NCI-H510A (cell line): Measurements from ENCODE around the gene KLHDC8B.
A peak's percentile ranks its signal among the peaks of the same experiment; 100 is the strongest.

ENCODE experiments used
- DNase-seq: peaks from one replicate; lab custom pipeline; 2025; lab: John Stamatoyannopoulos, UW

KLHDC8B gene

GRCh38 chr3:49158792-49159191 is 12.6 kb upstream of the KLHDC8B start:
- no peak for DNase-seq

- no peak for DNase-seq
Observed at GRCh38 chr3:49161197-49161596, 10.2 kb upstream of the KLHDC8B start.

GRCh38 chr3:49161808-49162530 is 9.4 kb upstream of the KLHDC8B start:
- no peak for DNase-seq

- no peak for DNase-seq
Observed at GRCh38 chr3:49162751-49163419, 8.5 kb upstream of the KLHDC8B start.

- no peak for DNase-seq
Observed at GRCh38 chr3:49163609-49164008, 7.8 kb upstream of the KLHDC8B start.

- no peak for DNase-seq
Observed at GRCh38 chr3:49164983-49165720, 6.2 kb upstream of the KLHDC8B start.

- DNase-seq, result peak; percentile 34
Observed at GRCh38 chr3:49165771-49166751, 5.3 kb upstream of the KLHDC8B start, which contains the start of gene CCDC71. Gene CCDC71, minus strand, starts transcription at chr3:49166331. Its CDS starts 2,123 bp downstream, at chr3:49164208.

- DNase-seq, result no peak
Observed at GRCh38 chr3:49166752-49167556, 4.4 kb upstream of the KLHDC8B start.

- no peak for DNase-seq
Observed at GRCh38 chr3:49170744-49171118, 667 bp upstream of the KLHDC8B start.

- no peak for DNase-seq
Observed at GRCh38 chr3:49171775-49172500, 540 bp downstream of the KLHDC8B start.

- no peak for DNase-seq
Observed at GRCh38 chr3:49172551-49173041, 1.2 kb downstream of the KLHDC8B start.

GRCh38 chr3:49173116-49173791 is 1.9 kb downstream of the KLHDC8B start:
- DNase-seq, result no peak

- DNase-seq, result no peak
Observed at GRCh38 chr3:49173792-49174170, 2.4 kb downstream of the KLHDC8B start.

GRCh38 chr3:49174397-49174985 is 3.1 kb downstream of the KLHDC8B start:
- DNase-seq, result no peak

GRCh38 chr3:49175530-49175929 is 4.1 kb downstream of the KLHDC8B start:
- no peak for DNase-seq

GRCh38 chr3:49177073-49177472 is 5.7 kb downstream of the KLHDC8B start:
- DNase-seq, result no peak

GRCh38 chr3:49180116-49180515 is 8.7 kb downstream of the KLHDC8B start:
- DNase-seq, result no peak

GRCh38 chr3:49181351-49181750 is 10.0 kb downstream of the KLHDC8B start:
- DNase-seq, result no peak

GRCh38 chr3:49182682-49183081 is 11.3 kb downstream of the KLHDC8B start:
- no peak for DNase-seq
